NOMO-1 treated with DMSO at 0.1 percent for 48 hours (cell line): ENCODE data around the gene REC8.
A peak's percentile ranks its signal among the peaks of the same experiment; 100 is the strongest.

Experiments used
- DNase-seq: peaks from one replicate; lab custom pipeline; 2025; ENCODE audit not compliant: unreplicated experiment; lab: John Stamatoyannopoulos, UW

Gene REC8

GRCh38 chr14:24156840-24157239 lies 15.0 kb upstream of the REC8 start:
- DNase-seq: no peak

GRCh38 chr14:24157331-24157730 lies 14.5 kb upstream of the REC8 start:
- no peak for DNase-seq

- DNase-seq: no peak
These were observed 11.9 kb upstream of the REC8 start for GRCh38 chr14:24159777-24160498.

- no peak for DNase-seq
These were observed 11.4 kb upstream of the REC8 start for GRCh38 chr14:24160499-24160849.

- DNase-seq: peak; percentile 98
These were observed 10.8 kb upstream of the REC8 start, which contains the start of gene IRF9 for GRCh38 chr14:24160850-24161804. Gene IRF9, plus strand, starts transcription at chr14:24161265. Its CDS starts 880 bp downstream, at chr14:24162145.

- DNase-seq: no peak
These were observed 9.8 kb upstream of the REC8 start for GRCh38 chr14:24162093-24162492.

GRCh38 chr14:24164518-24164991 lies 7.3 kb upstream of the REC8 start:
- DNase-seq: no peak

- no peak for DNase-seq
These were observed 6.1 kb upstream of the REC8 start for GRCh38 chr14:24165785-24166184.

GRCh38 chr14:24167469-24168114 lies 4.3 kb upstream of the REC8 start:
- DNase-seq: no peak

GRCh38 chr14:24172261-24172860 lies 481 bp downstream of the REC8 start:
- no peak for DNase-seq

- DNase-seq: no peak
These were observed 996 bp downstream of the REC8 start for GRCh38 chr14:24172871-24173281.

- DNase-seq: no peak
These were observed 4.7 kb downstream of the REC8 start for GRCh38 chr14:24176599-24176998.

GRCh38 chr14:24177041-24177825 lies 5.4 kb downstream of the REC8 start:
- DNase-seq: no peak

- DNase-seq: no peak
These were observed 6.0 kb downstream of the REC8 start for GRCh38 chr14:24177891-24178290.

- DNase-seq: no peak
These were observed 6.7 kb downstream of the REC8 start for GRCh38 chr14:24178399-24179178.

GRCh38 chr14:24179294-24179960 lies 7.5 kb downstream of the REC8 start:
- no peak for DNase-seq

GRCh38 chr14:24179961-24180796 lies 8.3 kb downstream of the REC8 start:
- DNase-seq: no peak
